Breast epithelium (tissue), 4 donors: ENCODE measurements around the gene NPTX1. TPM values are rescaled to one million over a fixed set of nuclear protein-coding genes. Genes with fewer than 3 reads are reported as not detected.

ENCODE experiments used
- DNase-seq, 2 donors: peaks; one replicate each; pipeline ENCODE4 v3.0.0-alpha.2; 2019; ENCODE audit warnings: low spot score in 2 of 2
- H3K27ac ChIP-seq, 2 donors: fragments of 200-600 bp; sonication (generic) in 1 of 2; one replicate each; pipeline ENCODE4 v1.5.1; 2016 to 2019; ENCODE audit warnings: mild to moderate bottlenecking in 1 of 2
- H3K27me3 ChIP-seq, 2 donors: fragments of 200-600 bp; sonication (generic) in 1 of 2; one replicate each; pipeline versions ENCODE4 v1.5.1 to v1.6.0; 2017 to 2019; ENCODE audit warnings: control low read depth in 1 of 2, mild to moderate bottlenecking in 1 of 2
- H3K36me3 ChIP-seq: fragments of 200-600 bp; one replicate; pipeline ENCODE4 v1.5.1; 2019
- H3K4me1 ChIP-seq, 2 donors: fragments of 200-600 bp; sonication (generic); one replicate each; pipeline ENCODE4 v1.5.1; 2016 to 2019; ENCODE audit warnings: control low read depth in 1 of 2
- H3K4me3 ChIP-seq, 3 donors: fragments of 200-600 bp; sonication (generic); 1 replicate in 2 of 3; 2 replicates in 1 of 3; pipeline ENCODE4 v1.5.1; 2016 to 2019; ENCODE audit warnings: mild to moderate bottlenecking in 3 of 3, moderate library complexity in 2 of 3
- H3K9me3 ChIP-seq, 2 donors: fragments of 200-600 bp; sonication (generic) in 1 of 2; one replicate each; pipeline ENCODE4 v1.5.1; 2016 to 2019; ENCODE audit warnings: control low read depth in 1 of 2
- CTCF ChIP-seq, 3 donors: fragments of 450-650 bp; IDR thresholded peaks; one replicate each; pipeline ENCODE4 v1.5.1; 2016 to 2017; ENCODE audit warnings: antibody characterized with exemption in 3 of 3, mild to moderate bottlenecking in 3 of 3, moderate library complexity in 3 of 3
- POLR2A ChIP-seq: fragments of 450-650 bp; IDR thresholded peaks from one replicate; pipeline ENCODE4 v1.6.1; 2016; ENCODE audit warnings: antibody characterized with exemption, mild to moderate bottlenecking, moderate library complexity
- POLR2AphosphoS5 ChIP-seq, 3 donors: sonication (generic); formaldehyde crosslinking; IDR thresholded peaks; one replicate each; pipeline ENCODE4 v1.6.1; 2017; ENCODE audit warnings: antibody characterized with exemption in 3 of 3
- intact Hi-C: fragments of 100-400 bp; cut with DNase I; formaldehyde crosslinking; loops from one replicate; pipeline ENCODE4 v1.15.1; 2023; ENCODE audit warnings: low total_unique reads
- total RNA-seq, 3 donors: library from RNA; depleted of rRNA; stranded (reverse); fragments of >200 nt; gene quantifications; one replicate each; pipeline ENCODE4 v1.1.0, GENCODE V29; 2016

Gene NPTX1
- total RNA-seq, 3 donors from 2014 or later, result under 0.01 to 0.32 (median 0.29) TPM

DNA sequence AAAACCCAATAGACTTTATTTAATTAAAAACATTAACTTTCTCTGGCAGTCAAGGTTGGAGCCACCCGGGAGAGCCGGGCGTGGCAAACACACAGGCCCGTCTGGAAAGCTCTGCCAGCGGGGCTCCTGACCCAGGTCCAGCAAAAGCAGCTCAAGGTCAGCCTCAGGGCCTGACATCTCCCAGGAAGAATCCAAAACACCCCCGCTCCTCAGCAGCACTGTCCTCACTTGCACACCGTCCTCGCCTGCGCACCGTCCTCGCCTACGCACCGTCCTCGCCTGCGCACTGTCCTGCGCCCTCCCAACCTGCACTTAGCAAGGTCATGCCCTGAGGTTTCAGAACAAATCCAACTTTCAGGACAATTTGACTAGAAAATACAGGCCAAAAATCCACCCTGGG lies 36.8 kb upstream of the NPTX1 start:
- Histone ChIP-seq H3K36me3 (no peaks in the 10 kb centered on the region), H3K27me3 (no peaks in the 10 kb centered on the region), H3K4me1 (no peaks in the 10 kb centered on the region), H3K27ac (no peak overlapping the region), H3K4me3 (no peak overlapping the region), H3K9me3 (no peaks in the 10 kb centered on the region)
- TF ChIP-seq CTCF (IDR thresholded peaks at IDR 0.05) (no peak), POLR2AphosphoS5 (IDR thresholded peaks at IDR 0.05) (no peak), POLR2A (no peak)
- DNase-seq, result no peak
- intact Hi-C loops, result no loop called here

DNA sequence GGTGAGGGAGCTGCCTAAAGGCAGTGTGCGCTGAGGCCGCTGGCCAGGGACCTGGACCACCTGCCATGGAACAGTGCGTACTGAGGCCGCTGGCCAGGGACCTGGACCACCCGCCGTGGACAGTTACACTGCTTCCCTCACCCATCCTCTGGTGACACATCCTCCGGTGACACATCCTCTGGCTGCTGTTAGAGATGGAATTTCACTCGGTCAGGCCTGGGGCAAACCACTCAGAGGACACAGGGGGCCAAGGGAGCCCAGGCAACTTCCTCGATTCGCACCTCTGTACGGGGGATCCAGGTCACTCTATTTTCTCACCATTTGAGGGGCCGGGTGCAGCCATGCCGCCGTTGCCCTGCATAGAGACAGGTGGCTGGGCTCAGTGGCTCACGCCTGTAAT lies 35.8 kb upstream of the NPTX1 start:
- TF ChIP-seq POLR2A (no peak), POLR2AphosphoS5 (IDR thresholded peaks at IDR 0.05) (no peak), CTCF (IDR thresholded peaks at IDR 0.05) (no peak)
- no peaks in the 10 kb centered on the region for H3K27me3 ChIP-seq
- DNase-seq, result no peak
- H3K36me3 ChIP-seq, result no peaks in the 10 kb centered on the region
- H3K9me3 ChIP-seq, result no peaks in the 10 kb centered on the region
- intact Hi-C loops, result no loop called here
- no peaks in the 10 kb centered on the region for H3K4me1 ChIP-seq
- no peak overlapping the region for H3K4me3 ChIP-seq
- no peak overlapping the region for H3K27ac ChIP-seq

DNA sequence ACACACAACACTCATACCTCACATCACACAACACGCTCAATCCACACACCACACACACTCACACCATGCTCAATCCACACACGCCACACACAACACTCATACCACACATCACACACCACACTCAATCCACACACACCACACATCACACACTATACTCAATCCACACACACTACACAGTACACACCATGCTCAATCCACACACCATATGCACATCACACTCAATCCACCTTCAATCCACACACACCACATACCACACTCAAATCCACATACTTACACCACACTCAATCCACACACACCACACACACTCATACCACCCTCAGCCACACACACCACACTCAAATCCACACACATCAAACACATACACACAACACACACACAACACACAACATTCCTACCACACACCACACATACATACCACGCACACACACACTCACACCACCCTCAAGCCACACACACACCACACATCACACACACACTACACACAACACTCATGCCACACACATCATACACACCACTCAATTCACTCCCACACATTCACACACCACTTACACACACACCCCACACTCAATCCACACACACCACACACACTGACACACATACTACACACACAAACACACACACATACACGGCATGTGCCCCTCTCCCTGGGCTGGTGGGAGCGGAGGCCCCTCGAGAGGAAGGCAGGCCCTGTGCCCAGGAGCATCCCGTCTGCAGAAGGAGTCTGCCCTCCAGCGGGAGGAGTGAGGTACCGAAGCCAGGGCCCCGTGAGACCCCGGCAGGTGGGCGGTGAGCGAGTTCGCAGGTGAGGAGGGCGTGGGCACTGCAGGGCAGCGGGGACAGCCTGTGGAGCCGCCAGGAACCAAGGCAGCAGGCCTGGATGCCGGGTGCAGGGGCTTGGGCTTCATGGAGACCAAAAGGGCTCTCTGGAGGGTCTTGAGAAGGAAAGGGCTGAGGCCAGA lies 35.1 kb upstream of the NPTX1 start:
- H3K4me3 ChIP-seq, result no peak overlapping the region
- TF ChIP-seq CTCF (IDR thresholded peaks at IDR 0.05) (no peak), POLR2AphosphoS5 (IDR thresholded peaks at IDR 0.05) (no peak), POLR2A (no peak)
- H3K27me3 ChIP-seq, result no peaks in the 10 kb centered on the region
- intact Hi-C loops, result no loop called here
- H3K27ac ChIP-seq, result no peak overlapping the region
- no peaks in the 10 kb centered on the region for H3K4me1 ChIP-seq
- DNase-seq, result no peak
- H3K36me3 ChIP-seq, result no peaks in the 10 kb centered on the region
- H3K9me3 ChIP-seq, result no peaks in the 10 kb centered on the region

- Histone ChIP-seq H3K4me3 (no peak overlapping the region), H3K27ac (no peak overlapping the region), H3K27me3 (no peaks in the 10 kb centered on the region), H3K4me1 (no peaks in the 10 kb centered on the region), H3K36me3 (no peaks in the 10 kb centered on the region), H3K9me3 (no peaks in the 10 kb centered on the region)
- intact Hi-C loops, result no loop called here
- DNase-seq, result no peak
- no peak for TF ChIP-seq CTCF (IDR thresholded peaks at IDR 0.05)
- no peak for TF ChIP-seq POLR2A
- no peak for TF ChIP-seq POLR2AphosphoS5 (IDR thresholded peaks at IDR 0.05)
Observed at GRCh38 chr17:80510772-80511171, 34.4 kb upstream of the NPTX1 start.

GRCh38 chr17:80510132-80510531 lies 33.7 kb upstream of the NPTX1 start:
- Histone ChIP-seq H3K4me1 (no peaks in the 10 kb centered on the region), H3K4me3 (no peak overlapping the region), H3K27ac (no peak overlapping the region), H3K36me3 (no peaks in the 10 kb centered on the region), H3K27me3 (no peaks in the 10 kb centered on the region), H3K9me3 (no peaks in the 10 kb centered on the region)
- intact Hi-C loops, result no loop called here
- DNase-seq, result no peak
- TF ChIP-seq CTCF (IDR thresholded peaks at IDR 0.05), result no peak
- no peak for TF ChIP-seq POLR2A
- TF ChIP-seq POLR2AphosphoS5 (IDR thresholded peaks at IDR 0.05), result no peak
